Gastroesophageal sphincter (tissue), 4 donors: ENCODE measurements around the gene NELFCD. TPM values are rescaled to one million over a fixed set of nuclear protein-coding genes. Genes with fewer than 3 reads are reported as not detected.

Experiments
- ATAC-seq: fragments of 150-250 bp; one replicate; pipeline ENCODE4 v1.9.1; 2016; ENCODE audit warnings: mild to moderate bottlenecking, moderate library complexity
- H3K27ac ChIP-seq, 4 donors: fragments of 200-600 bp; sonication (generic) in 3 of 4; 1 replicate in 3 of 4; 2 replicates in 1 of 4; pipeline ENCODE4 v1.5.1; 2016 to 2019
- H3K27me3 ChIP-seq: fragments of 200-600 bp; sonication (generic); one replicate; pipeline ENCODE4 v1.5.1; 2019
- H3K36me3 ChIP-seq, 2 donors: fragments of 200-600 bp; sonication (generic); one replicate each; pipeline ENCODE4 v1.5.1; 2019; ENCODE audit warnings: control low read depth in 1 of 2
- H3K4me1 ChIP-seq, 3 donors: fragments of 200-600 bp; sonication (generic); 1 replicate in 2 of 3; 2 replicates in 1 of 3; pipeline ENCODE4 v1.5.1; 2016 to 2019; ENCODE audit warnings: control low read depth in 2 of 3
- H3K4me3 ChIP-seq, 2 donors: fragments of 200-600 bp; sonication (generic); one replicate each; pipeline ENCODE4 v1.5.1; 2019; ENCODE audit warnings: mild to moderate bottlenecking in 1 of 2, moderate library complexity in 1 of 2
- H3K9me3 ChIP-seq, 3 donors: fragments of 200-600 bp; sonication (generic); one replicate each; pipeline ENCODE4 v1.5.1; 2017 to 2019; ENCODE audit warnings: control low read depth in 2 of 3
- CTCF ChIP-seq, 4 experiments: fragments of 200-600 bp in 2 of 4; fragments of 450-650 bp in 2 of 4; sonication (generic) in 1 of 4; IDR thresholded peaks; one replicate each; pipeline ENCODE4 v1.5.1; 2017 to 2019; ENCODE audit warnings: antibody characterized with exemption in 4 of 4, mild to moderate bottlenecking in 2 of 4, moderate library complexity in 2 of 4
- EP300 ChIP-seq: sonication (generic); formaldehyde crosslinking; IDR thresholded peaks from one replicate; pipeline ENCODE4 v1.6.1; 2017; ENCODE audit warnings: antibody characterized with exemption, mild to moderate bottlenecking
- POLR2A ChIP-seq, 2 donors: fragments of 450-650 bp; IDR thresholded peaks; one replicate each; pipeline ENCODE4 v1.6.1; 2017; ENCODE audit warnings: antibody characterized with exemption in 2 of 2, mild to moderate bottlenecking in 2 of 2, moderate library complexity in 1 of 2
- POLR2AphosphoS5 ChIP-seq: sonication (generic); formaldehyde crosslinking; IDR thresholded peaks from one replicate; pipeline ENCODE4 v1.6.1; 2017; ENCODE audit warnings: antibody characterized with exemption
- WGBS, 2 donors: methylation state at CpG; one replicate each; pipeline ENCODE4 v1.1.5; 2018; ENCODE audit warnings: low coverage in 1 of 2; 5-methylcytosine and 5-hydroxymethylcytosine counted together
- total RNA-seq, 4 donors: library from RNA; depleted of rRNA; stranded (reverse); fragments of >200 nt; gene quantifications; one replicate each; pipeline ENCODE4 v1.1.0, GENCODE V29; 2016

NELFCD gene
- total RNA-seq, 4 donors from 2014 or later, result 26.5 to 48.6 (median 36.1) TPM

GRCh38 chr20:59002388-59002787 lies 21.3 kb downstream of the NELFCD start:
- TF ChIP-seq CTCF (IDR thresholded peaks at IDR 0.05), result no peak
- TF ChIP-seq POLR2AphosphoS5, result no peak
- TF ChIP-seq POLR2A (IDR thresholded peaks at IDR 0.05), result no peak
- TF ChIP-seq EP300, result no peak
- Histone ChIP-seq H3K27ac (no peak overlapping the region), H3K9me3 (no peaks in the 10 kb centered on the region), H3K4me1 (peaks cover 0 to 44% (median 26%) of the 10 kb centered on the region in 3 donors), H3K4me3 (no peak overlapping the region), H3K27me3 (no peaks in the 10 kb centered on the region), H3K36me3 (peaks cover 0 to 70% of the 10 kb centered on the region in 2 donors)
- WGBS, 2 donors, result 92 to 96% methylated on average over 3 to 6 of the region's 8 CpGs
- ATAC-seq, result no peak

- 82 to 83% methylated on average over 6 to 11 of the region's 17 CpGs for WGBS, 2 donors
- peak overlapping the region in 1 of 4 donors; percentile 87 for H3K27ac ChIP-seq
- no peaks in the 10 kb centered on the region for H3K9me3 ChIP-seq
- H3K4me1 ChIP-seq, result peaks cover 0 to 50% (median 28%) of the 10 kb centered on the region in 3 donors
- no peaks in the 10 kb centered on the region for H3K27me3 ChIP-seq
- peaks cover 0 to 64% of the 10 kb centered on the region in 2 donors for H3K36me3 ChIP-seq
- TF ChIP-seq POLR2A (IDR thresholded peaks at IDR 0.05) (no peak), EP300 (no peak), POLR2AphosphoS5 (no peak), CTCF (IDR thresholded peaks at IDR 0.05) (no peak)
- ATAC-seq, result no peak
- no peak overlapping the region for H3K4me3 ChIP-seq
These were observed 21.9 kb downstream of the NELFCD start for GRCh38 chr20:59002874-59003399.

GRCh38 chr20:59003836-59004492 lies 22.9 kb downstream of the NELFCD start:
- H3K9me3 ChIP-seq, result no peaks in the 10 kb centered on the region
- peaks cover 0 to 50% (median 28%) of the 10 kb centered on the region in 3 donors for H3K4me1 ChIP-seq
- peak overlapping the region in 3 of 4 donors; percentile 87 to 91 (median 89) for H3K27ac ChIP-seq
- WGBS, 2 donors, result 81 to 97% methylated on average over 6 to 13 of the region's 16 CpGs
- peaks cover 0 to 54% of the 10 kb centered on the region in 2 donors for H3K36me3 ChIP-seq
- H3K27me3 ChIP-seq, result no peaks in the 10 kb centered on the region
- no peak for TF ChIP-seq CTCF (IDR thresholded peaks at IDR 0.05)
- no peak for TF ChIP-seq EP300
- TF ChIP-seq POLR2A (IDR thresholded peaks at IDR 0.05), result no peak
- TF ChIP-seq POLR2AphosphoS5, result no peak
- no peak for ATAC-seq
- no peak overlapping the region for H3K4me3 ChIP-seq

GRCh38 chr20:59004493-59004762 lies 23.4 kb downstream of the NELFCD start:
- Histone ChIP-seq H3K27ac (peak overlapping the region in 3 of 4 donors; percentile 87 to 91 (median 89)), H3K9me3 (no peaks in the 10 kb centered on the region), H3K36me3 (peaks cover 0 to 49% of the 10 kb centered on the region in 2 donors), H3K4me3 (no peak overlapping the region), H3K27me3 (no peaks in the 10 kb centered on the region), H3K4me1 (peaks cover 0 to 50% (median 28%) of the 10 kb centered on the region in 3 donors)
- no peak for ATAC-seq
- 80% methylated on average over 1 of the region's 4 CpGs for WGBS, 2 donors
- TF ChIP-seq POLR2A (IDR thresholded peaks at IDR 0.05), result no peak
- no peak for TF ChIP-seq EP300
- TF ChIP-seq CTCF (IDR thresholded peaks at IDR 0.05), result no peak
- TF ChIP-seq POLR2AphosphoS5, result no peak
